Liver (tissue), 3 donors: ENCODE measurements around the gene GALE.

ENCODE experiments used
- ATF3 ChIP-seq: IDR thresholded peaks from 2 replicates; pipeline ENCODE4 v1.6.1; 2016; ENCODE audit warnings: antibody characterized with exemption
- CTCF ChIP-seq: fragments of 150-350 bp; IDR thresholded peaks from 2 replicates; pipeline ENCODE4 v1.5.1; 2017; ENCODE audit warnings: improper control_type of control experiment, low read depth, low read length; ENCODE audit not compliant: missing input control
- GABPA ChIP-seq, 2 donors: IDR thresholded peaks in 1 of 2; conservative IDR thresholded peaks in 1 of 2; 2 replicates each; pipeline ENCODE4 v1.6.1; 2016; ENCODE audit warnings: antibody characterized with exemption in 2 of 2, mild to moderate bottlenecking in 1 of 2, moderate library complexity in 1 of 2
- HNF4A ChIP-seq, 2 donors: conservative IDR thresholded peaks; 2 replicates each; pipeline ENCODE4 v1.6.1; 2016; ENCODE audit warnings: antibody characterized with exemption in 2 of 2, mild to moderate bottlenecking in 2 of 2
- JUND ChIP-seq, 2 donors: IDR thresholded peaks; 2 replicates each; pipeline ENCODE4 v1.6.1; 2016; ENCODE audit warnings: antibody characterized with exemption in 2 of 2
- MAX ChIP-seq: IDR thresholded peaks from 2 replicates; pipeline ENCODE4 v1.6.1; 2016; ENCODE audit warnings: antibody characterized with exemption
- RAD21 ChIP-seq, 2 donors: IDR thresholded peaks; 2 replicates each; pipeline ENCODE4 v1.6.1; 2016; ENCODE audit warnings: antibody characterized with exemption in 2 of 2, mild to moderate bottlenecking in 2 of 2
- SP1 ChIP-seq: IDR thresholded peaks from 2 replicates; pipeline ENCODE4 v1.6.1; 2018; ENCODE audit warnings: antibody characterized with exemption, mild to moderate bottlenecking
- TAF1 ChIP-seq: conservative IDR thresholded peaks from 2 replicates; pipeline ENCODE4 v1.6.1; 2016; ENCODE audit warnings: antibody characterized with exemption, mild to moderate bottlenecking
- YY1 ChIP-seq: IDR thresholded peaks from 2 replicates; pipeline ENCODE4 v1.6.1; 2016; ENCODE audit warnings: antibody characterized with exemption, mild to moderate bottlenecking
- TF ChIP-seq, protein P1 (sequence below): IDR thresholded peaks from 2 replicates; pipeline ENCODE4 v1.6.1; 2016; ENCODE audit warnings: antibody characterized with exemption, mild to moderate bottlenecking
- TF ChIP-seq, protein P2 (sequence below): IDR thresholded peaks from 2 replicates; pipeline ENCODE4 v1.6.1; 2016; ENCODE audit warnings: antibody characterized with exemption
- donor health status: healthy.
- donor health status: healthy.

GRCh38 chr1:23791516-23792047 lies 9.0 kb downstream of the GALE start:
- TF ChIP-seq MAX (no peak), CTCF (no peak), TAF1 (no peak), SP1 (no peak), YY1 (no peak), RAD21 (IDR thresholded peaks at IDR 0.05) (no peak), ATF3 (no peak), HNF4A (conservative IDR thresholded peaks at IDR 0.05) (no peak), GABPA (IDR thresholded peaks at IDR 0.05 in 1 of 2, conservative IDR thresholded peaks at IDR 0.05 in 1 of 2) (no peak), JUND (IDR thresholded peaks at IDR 0.05) (no peak)
- TF ChIP-seq, protein P1, sequence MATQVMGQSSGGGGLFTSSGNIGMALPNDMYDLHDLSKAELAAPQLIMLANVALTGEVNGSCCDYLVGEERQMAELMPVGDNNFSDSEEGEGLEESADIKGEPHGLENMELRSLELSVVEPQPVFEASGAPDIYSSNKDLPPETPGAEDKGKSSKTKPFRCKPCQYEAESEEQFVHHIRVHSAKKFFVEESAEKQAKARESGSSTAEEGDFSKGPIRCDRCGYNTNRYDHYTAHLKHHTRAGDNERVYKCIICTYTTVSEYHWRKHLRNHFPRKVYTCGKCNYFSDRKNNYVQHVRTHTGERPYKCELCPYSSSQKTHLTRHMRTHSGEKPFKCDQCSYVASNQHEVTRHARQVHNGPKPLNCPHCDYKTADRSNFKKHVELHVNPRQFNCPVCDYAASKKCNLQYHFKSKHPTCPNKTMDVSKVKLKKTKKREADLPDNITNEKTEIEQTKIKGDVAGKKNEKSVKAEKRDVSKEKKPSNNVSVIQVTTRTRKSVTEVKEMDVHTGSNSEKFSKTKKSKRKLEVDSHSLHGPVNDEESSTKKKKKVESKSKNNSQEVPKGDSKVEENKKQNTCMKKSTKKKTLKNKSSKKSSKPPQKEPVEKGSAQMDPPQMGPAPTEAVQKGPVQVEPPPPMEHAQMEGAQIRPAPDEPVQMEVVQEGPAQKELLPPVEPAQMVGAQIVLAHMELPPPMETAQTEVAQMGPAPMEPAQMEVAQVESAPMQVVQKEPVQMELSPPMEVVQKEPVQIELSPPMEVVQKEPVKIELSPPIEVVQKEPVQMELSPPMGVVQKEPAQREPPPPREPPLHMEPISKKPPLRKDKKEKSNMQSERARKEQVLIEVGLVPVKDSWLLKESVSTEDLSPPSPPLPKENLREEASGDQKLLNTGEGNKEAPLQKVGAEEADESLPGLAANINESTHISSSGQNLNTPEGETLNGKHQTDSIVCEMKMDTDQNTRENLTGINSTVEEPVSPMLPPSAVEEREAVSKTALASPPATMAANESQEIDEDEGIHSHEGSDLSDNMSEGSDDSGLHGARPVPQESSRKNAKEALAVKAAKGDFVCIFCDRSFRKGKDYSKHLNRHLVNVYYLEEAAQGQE = no peak
- TF ChIP-seq, protein P2, sequence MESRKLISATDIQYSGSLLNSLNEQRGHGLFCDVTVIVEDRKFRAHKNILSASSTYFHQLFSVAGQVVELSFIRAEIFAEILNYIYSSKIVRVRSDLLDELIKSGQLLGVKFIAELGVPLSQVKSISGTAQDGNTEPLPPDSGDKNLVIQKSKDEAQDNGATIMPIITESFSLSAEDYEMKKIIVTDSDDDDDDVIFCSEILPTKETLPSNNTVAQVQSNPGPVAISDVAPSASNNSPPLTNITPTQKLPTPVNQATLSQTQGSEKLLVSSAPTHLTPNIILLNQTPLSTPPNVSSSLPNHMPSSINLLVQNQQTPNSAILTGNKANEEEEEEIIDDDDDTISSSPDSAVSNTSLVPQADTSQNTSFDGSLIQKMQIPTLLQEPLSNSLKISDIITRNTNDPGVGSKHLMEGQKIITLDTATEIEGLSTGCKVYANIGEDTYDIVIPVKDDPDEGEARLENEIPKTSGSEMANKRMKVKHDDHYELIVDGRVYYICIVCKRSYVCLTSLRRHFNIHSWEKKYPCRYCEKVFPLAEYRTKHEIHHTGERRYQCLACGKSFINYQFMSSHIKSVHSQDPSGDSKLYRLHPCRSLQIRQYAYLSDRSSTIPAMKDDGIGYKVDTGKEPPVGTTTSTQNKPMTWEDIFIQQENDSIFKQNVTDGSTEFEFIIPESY = no peak
